Ishikawa (cell line): ENCODE results near the gene RASGEF1B.

Experiments
- MAX ChIP-seq: IDR thresholded peaks from 2 replicates; pipeline ENCODE4 v1.6.1; 2012
- RAD21 ChIP-seq: IDR thresholded peaks from 2 replicates; pipeline ENCODE4 v1.6.1; 2012; ENCODE audit warnings: low read depth
- REST ChIP-seq: IDR thresholded peaks from 2 replicates; pipeline ENCODE4 v1.6.1; 2012; ENCODE audit warnings: low read depth, mild to moderate bottlenecking
- TAF1 ChIP-seq: IDR thresholded peaks from 2 replicates; pipeline ENCODE4 v1.6.1; 2012; ENCODE audit warnings: low read depth, mild to moderate bottlenecking
- USF1 ChIP-seq: IDR thresholded peaks from 2 replicates; pipeline ENCODE4 v1.6.1; 2012
- YY1 ChIP-seq: IDR thresholded peaks from 2 replicates; pipeline ENCODE4 v1.6.1; 2012; ENCODE audit warnings: low read depth

- no peak for TF ChIP-seq RAD21
- no peak for TF ChIP-seq REST
- no peak for TF ChIP-seq TAF1
- no peak for TF ChIP-seq USF1
- TF ChIP-seq YY1 = no peak
- no peak for TF ChIP-seq MAX
Measured at GRCh38 chr4:81506731-81507130, 35.0 kb upstream of the RASGEF1B start.
